IPS-18c (cell line): ENCODE results near the gene ARPC1B.
"Not testable (repeated sequence)": the region's sequence is repeated elsewhere in the genome, so short reads cannot be mapped to it uniquely, and the experiment has no call there.

Experiments used
- H3K4me3 ChIP-seq: 2 replicates; pipeline ENCODE4 v1.7.0; 2013; ENCODE audit warnings: low read depth, mild to moderate bottlenecking, low read length, moderate library complexity; ENCODE audit not compliant: insufficient read depth
- H3K9me3 ChIP-seq: one replicate; pipeline ENCODE4 v1.6.1; 2013; ENCODE audit warnings: mild to moderate bottlenecking, low read length, moderate library complexity; ENCODE audit not compliant: control insufficient read depth, insufficient read depth

ARPC1B gene

GRCh38 chr7:99374111-99375064 lies at the start of gene ARPC1B:
TSS of gene ARPC1B (plus strand) at chr7:99374730. CDS start at chr7:99385715, 10,985 bp downstream.
- Histone ChIP-seq H3K4me3 (peak within 1 kb of the TSS; percentile 88), H3K9me3 (no peaks in the 10 kb centered on the region)

- Histone ChIP-seq H3K4me3 (peak overlapping the region; percentile 98), H3K9me3 (no peaks in the 10 kb centered on the region)
These were observed 49.5 kb upstream of the ARPC1B start for GRCh38 chr7:99325001-99325493.

GRCh38 chr7:99325592-99326407 lies 48.7 kb upstream of the ARPC1B start, which contains the start of gene ARPC1A:
TSS of gene ARPC1A (plus strand) at chr7:99325898. CDS start at chr7:99333354, 7,456 bp downstream.
- no peaks in the 10 kb centered on the region for H3K9me3 ChIP-seq
- peak within 1 kb of the TSS; percentile 98 for H3K4me3 ChIP-seq

GRCh38 chr7:99326408-99326782 lies 48.1 kb upstream of the ARPC1B start:
- no peaks in the 10 kb centered on the region for H3K9me3 ChIP-seq
- peak overlapping the region; percentile 98 for H3K4me3 ChIP-seq

- not testable (repeated sequence) for H3K9me3 ChIP-seq, H3K4me3 ChIP-seq
These were observed 44.1 kb upstream of the ARPC1B start for GRCh38 chr7:99330314-99330961.

- Histone ChIP-seq H3K9me3 (no peaks in the 10 kb centered on the region), H3K4me3 (no peak overlapping the region)
These were observed 43.5 kb upstream of the ARPC1B start for GRCh38 chr7:99331002-99331401.

GRCh38 chr7:99339595-99339994 lies 34.9 kb upstream of the ARPC1B start:
- Histone ChIP-seq H3K9me3 (no peaks in the 10 kb centered on the region), H3K4me3 (no peak overlapping the region)

GRCh38 chr7:99340659-99341058 lies 33.9 kb upstream of the ARPC1B start:
- Histone ChIP-seq H3K9me3 (no peaks in the 10 kb centered on the region), H3K4me3 (no peak overlapping the region)

GRCh38 chr7:99344061-99344647 lies 30.4 kb upstream of the ARPC1B start:
- H3K9me3 ChIP-seq = no peaks in the 10 kb centered on the region
- no peak overlapping the region for H3K4me3 ChIP-seq

- not testable (repeated sequence) for H3K9me3 ChIP-seq, H3K4me3 ChIP-seq
These were observed 23.9 kb upstream of the ARPC1B start for GRCh38 chr7:99350641-99351040.

GRCh38 chr7:99352247-99352646 lies 22.3 kb upstream of the ARPC1B start:
- H3K9me3 ChIP-seq = no peaks in the 10 kb centered on the region
- no peak overlapping the region for H3K4me3 ChIP-seq

- no peaks in the 10 kb centered on the region for H3K9me3 ChIP-seq
- no peak overlapping the region for H3K4me3 ChIP-seq
These were observed 19.4 kb upstream of the ARPC1B start for GRCh38 chr7:99355098-99355497.

- H3K9me3 ChIP-seq = no peaks in the 10 kb centered on the region
- no peak overlapping the region for H3K4me3 ChIP-seq
These were observed 16.6 kb upstream of the ARPC1B start for GRCh38 chr7:99357701-99358490.

GRCh38 chr7:99358521-99358920 lies 16.0 kb upstream of the ARPC1B start:
- H3K4me3 ChIP-seq, H3K9me3 ChIP-seq: not testable (repeated sequence)

GRCh38 chr7:99359465-99360154 lies 14.9 kb upstream of the ARPC1B start:
- H3K4me3 ChIP-seq = peak overlapping the region; percentile 11; the same call in 1 of the 2 replicates
- no peaks in the 10 kb centered on the region for H3K9me3 ChIP-seq

GRCh38 chr7:99362801-99363200 lies 11.7 kb upstream of the ARPC1B start:
- H3K4me3 ChIP-seq = no peak overlapping the region
- no peaks in the 10 kb centered on the region for H3K9me3 ChIP-seq
